Breast epithelium (tissue), 4 donors: ENCODE data around the gene RAB19. TPM values are rescaled to one million over a fixed set of nuclear protein-coding genes. Genes with fewer than 3 reads are reported as not detected.

ENCODE experiments used
- DNase-seq, 2 donors: peaks; one replicate each; pipeline ENCODE4 v3.0.0-alpha.2; 2019; ENCODE audit warnings: low spot score in 2 of 2
- H3K27ac ChIP-seq, 2 donors: fragments of 200-600 bp; sonication (generic) in 1 of 2; one replicate each; pipeline ENCODE4 v1.5.1; 2016 to 2019; ENCODE audit warnings: mild to moderate bottlenecking in 1 of 2
- H3K27me3 ChIP-seq, 2 donors: fragments of 200-600 bp; sonication (generic) in 1 of 2; one replicate each; pipeline versions ENCODE4 v1.5.1 to v1.6.0; 2017 to 2019; ENCODE audit warnings: control low read depth in 1 of 2, mild to moderate bottlenecking in 1 of 2
- H3K36me3 ChIP-seq: fragments of 200-600 bp; one replicate; pipeline ENCODE4 v1.5.1; 2019
- H3K4me1 ChIP-seq, 2 donors: fragments of 200-600 bp; sonication (generic); one replicate each; pipeline ENCODE4 v1.5.1; 2016 to 2019; ENCODE audit warnings: control low read depth in 1 of 2
- H3K4me3 ChIP-seq, 3 donors: fragments of 200-600 bp; sonication (generic); 1 replicate in 2 of 3; 2 replicates in 1 of 3; pipeline ENCODE4 v1.5.1; 2016 to 2019; ENCODE audit warnings: mild to moderate bottlenecking in 3 of 3, moderate library complexity in 2 of 3
- H3K9me3 ChIP-seq, 2 donors: fragments of 200-600 bp; sonication (generic) in 1 of 2; one replicate each; pipeline ENCODE4 v1.5.1; 2016 to 2019; ENCODE audit warnings: control low read depth in 1 of 2
- POLR2A ChIP-seq: fragments of 450-650 bp; IDR thresholded peaks from one replicate; pipeline ENCODE4 v1.6.1; 2016; ENCODE audit warnings: antibody characterized with exemption, mild to moderate bottlenecking, moderate library complexity
- POLR2AphosphoS5 ChIP-seq, 3 donors: sonication (generic); formaldehyde crosslinking; IDR thresholded peaks; one replicate each; pipeline ENCODE4 v1.6.1; 2017; ENCODE audit warnings: antibody characterized with exemption in 3 of 3
- intact Hi-C: fragments of 100-400 bp; cut with DNase I; formaldehyde crosslinking; loops from one replicate; pipeline ENCODE4 v1.15.1; 2023; ENCODE audit warnings: low total_unique reads
- total RNA-seq, 3 donors: library from RNA; depleted of rRNA; stranded (reverse); fragments of >200 nt; gene quantifications; one replicate each; pipeline ENCODE4 v1.1.0, GENCODE V29; 2016
- TF ChIP-seq, protein P1 (sequence below), 3 donors: fragments of 450-650 bp; IDR thresholded peaks; one replicate each; pipeline ENCODE4 v1.5.1; 2016 to 2017; ENCODE audit warnings: antibody characterized with exemption in 3 of 3, mild to moderate bottlenecking in 3 of 3, moderate library complexity in 3 of 3

The RAB19 gene, protein sequence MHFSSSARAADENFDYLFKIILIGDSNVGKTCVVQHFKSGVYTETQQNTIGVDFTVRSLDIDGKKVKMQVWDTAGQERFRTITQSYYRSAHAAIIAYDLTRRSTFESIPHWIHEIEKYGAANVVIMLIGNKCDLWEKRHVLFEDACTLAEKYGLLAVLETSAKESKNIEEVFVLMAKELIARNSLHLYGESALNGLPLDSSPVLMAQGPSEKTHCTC
- total RNA-seq = 1 to 10 TPM in 2 of 3 donors, not detected in 1; 2.3 to 4.2 TPM

DNA sequence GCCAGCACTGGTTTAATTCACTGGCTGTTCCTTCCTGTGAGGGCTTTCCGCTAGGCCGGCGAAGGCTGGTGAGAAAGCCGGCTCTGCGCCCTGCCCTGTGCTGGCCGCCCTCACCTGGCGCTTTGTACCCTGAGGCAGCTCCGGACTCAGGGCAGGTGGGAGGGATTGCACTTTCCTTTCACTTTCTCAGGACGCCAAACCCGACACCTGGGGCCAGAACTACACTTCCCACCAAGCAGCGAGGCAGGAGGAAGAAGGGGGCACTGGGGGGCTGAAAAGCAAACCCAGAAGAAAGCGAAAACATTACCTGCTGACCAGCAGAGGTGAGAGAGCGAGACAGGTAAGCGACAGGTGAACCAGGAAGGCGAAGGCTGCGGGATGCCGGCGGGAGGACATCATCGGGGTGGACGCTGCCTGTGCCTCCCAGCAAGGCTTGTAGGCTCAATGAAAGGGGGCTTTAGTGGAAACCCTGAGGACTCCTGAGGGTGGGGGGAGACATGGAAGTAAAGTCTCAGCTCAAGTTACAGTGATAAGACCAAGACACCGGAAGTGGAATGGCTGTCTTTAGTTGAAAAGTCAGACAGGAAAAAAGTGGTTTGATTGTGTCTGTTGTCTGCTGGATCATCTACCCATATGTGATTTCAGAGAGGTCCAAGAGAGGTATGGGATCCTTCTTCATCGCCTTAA lies at the start of gene RAB19:
TSS of gene RAB19 (plus strand) at position 181 of the 687 bp plus-strand sequence. CDS start 3,589 bp downstream, outside the sequence.
- H3K27ac ChIP-seq = peak within 1 kb of the TSS; percentile 59 to 73
- DNase-seq = peak; percentile 57 to 59
- no peaks in the 10 kb centered on the region for H3K4me1 ChIP-seq
- intact Hi-C loops = no loop called here
- no peaks in the 10 kb centered on the region for H3K9me3 ChIP-seq
- no peaks in the 10 kb centered on the region for H3K27me3 ChIP-seq
- H3K4me3 ChIP-seq = peak within 1 kb of the TSS; percentile 9 to 62 (median 61)
- H3K36me3 ChIP-seq = no peaks in the 10 kb centered on the region
- TF ChIP-seq POLR2AphosphoS5 (IDR thresholded peaks at IDR 0.05) = no peak
- TF ChIP-seq, protein P1, sequence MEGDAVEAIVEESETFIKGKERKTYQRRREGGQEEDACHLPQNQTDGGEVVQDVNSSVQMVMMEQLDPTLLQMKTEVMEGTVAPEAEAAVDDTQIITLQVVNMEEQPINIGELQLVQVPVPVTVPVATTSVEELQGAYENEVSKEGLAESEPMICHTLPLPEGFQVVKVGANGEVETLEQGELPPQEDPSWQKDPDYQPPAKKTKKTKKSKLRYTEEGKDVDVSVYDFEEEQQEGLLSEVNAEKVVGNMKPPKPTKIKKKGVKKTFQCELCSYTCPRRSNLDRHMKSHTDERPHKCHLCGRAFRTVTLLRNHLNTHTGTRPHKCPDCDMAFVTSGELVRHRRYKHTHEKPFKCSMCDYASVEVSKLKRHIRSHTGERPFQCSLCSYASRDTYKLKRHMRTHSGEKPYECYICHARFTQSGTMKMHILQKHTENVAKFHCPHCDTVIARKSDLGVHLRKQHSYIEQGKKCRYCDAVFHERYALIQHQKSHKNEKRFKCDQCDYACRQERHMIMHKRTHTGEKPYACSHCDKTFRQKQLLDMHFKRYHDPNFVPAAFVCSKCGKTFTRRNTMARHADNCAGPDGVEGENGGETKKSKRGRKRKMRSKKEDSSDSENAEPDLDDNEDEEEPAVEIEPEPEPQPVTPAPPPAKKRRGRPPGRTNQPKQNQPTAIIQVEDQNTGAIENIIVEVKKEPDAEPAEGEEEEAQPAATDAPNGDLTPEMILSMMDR (IDR thresholded peaks at IDR 0.05) = peak in 1 of 3 donors; percentile 11

DNA sequence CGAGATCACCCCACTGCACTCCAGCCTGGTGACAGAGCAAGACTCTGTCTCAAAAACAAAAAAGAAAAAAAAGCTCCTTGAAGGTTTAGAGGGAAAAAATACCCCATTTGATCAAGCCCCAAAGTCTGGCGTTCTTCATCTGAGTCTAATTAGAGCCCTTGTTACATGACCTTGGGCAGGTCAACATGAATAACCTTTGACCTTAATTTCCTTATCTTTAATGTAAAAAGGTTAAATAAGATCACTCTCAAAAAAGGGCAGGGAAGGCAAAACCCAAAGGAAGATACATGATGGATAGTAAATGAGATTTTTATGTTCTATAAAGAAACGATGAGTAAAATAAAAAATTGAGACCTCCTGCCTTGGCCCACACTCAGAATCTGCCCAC lies 45.8 kb upstream of the RAB19 start:
- H3K27me3 ChIP-seq = no peaks in the 10 kb centered on the region
- H3K4me1 ChIP-seq = no peaks in the 10 kb centered on the region
- intact Hi-C loops = no loop called here
- H3K9me3 ChIP-seq = no peaks in the 10 kb centered on the region
- H3K27ac ChIP-seq = no peak overlapping the region
- TF ChIP-seq POLR2AphosphoS5 (IDR thresholded peaks at IDR 0.05) (no peak), POLR2A (no peak)
- TF ChIP-seq, protein P1 (IDR thresholded peaks at IDR 0.05) = no peak
- H3K36me3 ChIP-seq = no peaks in the 10 kb centered on the region
- H3K4me3 ChIP-seq = no peak overlapping the region
- no peak for DNase-seq

DNA sequence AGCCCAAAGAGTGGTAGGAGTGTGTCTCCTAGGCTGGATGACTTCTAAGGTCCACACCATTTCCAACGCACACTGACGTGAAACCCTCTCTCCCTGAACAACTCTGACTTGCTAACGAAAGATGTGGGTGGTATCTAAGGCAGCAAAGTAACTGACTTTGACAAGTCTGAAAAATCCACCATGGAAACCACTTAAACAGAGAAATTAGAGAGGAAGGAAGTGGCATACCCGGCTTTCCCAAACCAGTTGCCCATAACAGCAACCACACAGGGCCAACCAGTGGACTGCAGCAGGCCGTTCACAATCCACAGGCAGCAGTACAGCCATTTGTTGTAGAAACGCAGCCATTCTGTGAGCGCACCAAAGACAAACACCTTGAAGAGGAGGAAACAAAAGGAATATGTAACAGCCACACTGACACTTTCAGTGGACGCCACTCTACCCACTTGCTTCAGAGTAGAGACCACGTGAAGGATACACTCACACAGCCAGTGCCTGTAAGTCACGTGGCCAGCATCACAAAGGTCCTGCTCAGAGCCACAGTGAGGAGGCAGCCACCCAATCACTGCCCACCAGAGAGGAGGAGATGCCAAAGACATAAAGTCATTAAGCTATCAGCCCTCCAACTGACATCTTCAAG lies 45.3 kb upstream of the RAB19 start:
- no peak for DNase-seq
- Histone ChIP-seq H3K36me3 (no peaks in the 10 kb centered on the region), H3K9me3 (no peaks in the 10 kb centered on the region), H3K27me3 (no peaks in the 10 kb centered on the region), H3K4me3 (no peak overlapping the region), H3K4me1 (no peaks in the 10 kb centered on the region), H3K27ac (no peak overlapping the region)
- TF ChIP-seq POLR2A (no peak), POLR2AphosphoS5 (IDR thresholded peaks at IDR 0.05) (no peak)
- TF ChIP-seq, protein P1 (IDR thresholded peaks at IDR 0.05) = no peak
- intact Hi-C loops = no loop called here

DNA sequence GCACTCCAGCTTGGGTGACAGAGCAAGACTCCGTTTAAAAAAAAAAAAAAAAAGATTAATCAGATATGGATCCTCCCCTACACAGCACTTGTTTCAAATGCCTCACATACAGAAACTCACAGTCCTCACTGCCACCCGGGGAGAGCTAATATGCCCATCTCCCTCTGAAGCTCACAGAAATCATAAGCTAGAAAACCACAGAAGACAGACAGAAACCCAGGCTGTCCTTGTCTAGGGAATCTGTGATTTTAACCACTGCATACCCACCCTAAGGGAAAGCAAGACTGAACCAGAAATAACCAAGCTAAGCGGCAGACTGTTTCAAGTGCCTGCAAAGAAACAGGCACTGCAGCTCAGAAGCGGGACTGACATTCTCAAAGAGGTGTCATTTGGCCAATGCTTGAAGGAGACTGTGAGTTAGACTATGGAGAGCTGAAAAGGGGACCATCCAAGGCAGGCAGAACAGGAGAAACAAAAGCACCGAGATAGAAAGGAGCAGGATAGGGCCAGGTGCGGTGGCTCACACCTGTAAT lies 43.1 kb upstream of the RAB19 start:
- no peaks in the 10 kb centered on the region for H3K9me3 ChIP-seq
- no peak for TF ChIP-seq POLR2AphosphoS5 (IDR thresholded peaks at IDR 0.05)
- TF ChIP-seq POLR2A = no peak
- TF ChIP-seq, protein P1 (IDR thresholded peaks at IDR 0.05) = no peak
- no peak overlapping the region for H3K4me3 ChIP-seq
- intact Hi-C loops = no loop called here
- no peaks in the 10 kb centered on the region for H3K36me3 ChIP-seq
- no peak overlapping the region for H3K27ac ChIP-seq
- no peaks in the 10 kb centered on the region for H3K27me3 ChIP-seq
- H3K4me1 ChIP-seq = no peaks in the 10 kb centered on the region
- DNase-seq = no peak

DNA sequence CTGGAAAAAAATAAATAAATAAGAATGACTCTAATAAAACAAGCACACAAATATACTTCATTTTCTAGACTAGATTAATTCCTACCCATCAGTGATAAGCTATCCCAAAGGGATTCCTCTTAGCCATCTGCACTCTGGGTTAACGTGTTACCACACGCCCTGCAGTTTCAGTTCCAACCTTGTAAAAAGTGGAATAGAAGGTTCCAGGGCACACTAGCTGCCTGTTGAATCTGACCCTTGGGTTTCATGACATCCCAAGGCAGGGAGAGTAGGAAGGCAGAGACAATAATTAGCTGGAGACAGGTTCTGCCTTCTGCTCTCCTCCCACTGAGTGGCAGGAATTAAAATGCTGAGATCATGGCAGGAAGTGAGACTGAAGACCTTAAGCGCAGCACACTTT lies 39.0 kb upstream of the RAB19 start:
- Histone ChIP-seq H3K9me3 (no peaks in the 10 kb centered on the region), H3K27me3 (no peaks in the 10 kb centered on the region), H3K36me3 (no peaks in the 10 kb centered on the region), H3K4me3 (no peak overlapping the region), H3K27ac (no peak overlapping the region), H3K4me1 (no peaks in the 10 kb centered on the region)
- DNase-seq = no peak
- TF ChIP-seq, protein P1 (IDR thresholded peaks at IDR 0.05) = no peak
- TF ChIP-seq POLR2A (no peak), POLR2AphosphoS5 (IDR thresholded peaks at IDR 0.05) (no peak)
- intact Hi-C loops = no loop called here
